GM21737 (cell line): ENCODE data around the gene ZNF316.
"Not testable (repeated sequence)": the region's sequence is repeated elsewhere in the genome, so short reads cannot be mapped to it uniquely, and the experiment has no call there.

ENCODE experiments used
- ATAC-seq: cut with Tn5 transposase; IDR thresholded peaks from one replicate; pipeline ENCODE4 v1.9.1; 2021; ENCODE audit warnings: mild to moderate bottlenecking, moderate library complexity; ENCODE audit not compliant: unreplicated experiment

ZNF316 gene

GRCh38 chr7:6621195-6622133 is 15.7 kb upstream of the ZNF316 start:
- ATAC-seq = no peak

- ATAC-seq = no peak
These were observed 14.9 kb upstream of the ZNF316 start for GRCh38 chr7:6622134-6622710.

- ATAC-seq = no peak
These were observed 13.4 kb upstream of the ZNF316 start for GRCh38 chr7:6623589-6624245.

GRCh38 chr7:6624246-6624611 is 12.9 kb upstream of the ZNF316 start:
- ATAC-seq = no peak

GRCh38 chr7:6628045-6628444 is 9.1 kb upstream of the ZNF316 start:
- ATAC-seq = no peak

GRCh38 chr7:6630007-6630849 is 6.9 kb upstream of the ZNF316 start:
- no peak for ATAC-seq

GRCh38 chr7:6631605-6632004 is 5.5 kb upstream of the ZNF316 start:
- ATAC-seq = no peak

GRCh38 chr7:6634021-6634420 is 3.1 kb upstream of the ZNF316 start:
- no peak for ATAC-seq

- ATAC-seq = not testable (repeated sequence)
These were observed 2.1 kb upstream of the ZNF316 start for GRCh38 chr7:6634971-6635370.

GRCh38 chr7:6637544-6638229 is 569 bp downstream of the ZNF316 start:
- ATAC-seq = peak; percentile 76

GRCh38 chr7:6639032-6639431 is 1.9 kb downstream of the ZNF316 start:
- no peak for ATAC-seq

GRCh38 chr7:6639627-6640026 is 2.5 kb downstream of the ZNF316 start:
- no peak for ATAC-seq

- no peak for ATAC-seq
These were observed 3.2 kb downstream of the ZNF316 start for GRCh38 chr7:6640246-6640721.

- ATAC-seq = no peak
These were observed 4.4 kb downstream of the ZNF316 start for GRCh38 chr7:6641305-6642035.

- ATAC-seq = no peak
These were observed 5.2 kb downstream of the ZNF316 start for GRCh38 chr7:6642239-6642839.

- no peak for ATAC-seq
These were observed 5.9 kb downstream of the ZNF316 start for GRCh38 chr7:6642861-6643640.

GRCh38 chr7:6643915-6644625 is 7.0 kb downstream of the ZNF316 start:
- ATAC-seq = no peak

GRCh38 chr7:6644728-6645127 is 7.6 kb downstream of the ZNF316 start:
- ATAC-seq = no peak
